Immature natural killer cell (primary cell): Measurements from ENCODE around the gene WASHC4. TPM values are rescaled to one million over a fixed set of nuclear protein-coding genes. Genes with fewer than 3 reads are reported as not detected.
"Not testable (repeated sequence)": the region's sequence is repeated elsewhere in the genome, so short reads cannot be mapped to it uniquely, and the experiment has no call there.

Experiments
- DNase-seq, 3 donors: peaks; one replicate each; pipeline ENCODE4 v3.0.0; 2022; ENCODE audit warnings: mixed read lengths in 1 of 3
- H3K27ac Mint-ChIP-seq, 6 donors: one replicate each; pipeline ENCODE4 v1.8.0; 2020; ENCODE audit warnings: mixed read lengths in 6 of 6, mild to moderate bottlenecking in 5 of 6, inconsistent platforms in 4 of 6, moderate library complexity in 3 of 6
- H3K27me3 Mint-ChIP-seq, 3 donors: one replicate each; pipeline ENCODE4 v1.8.0; 2020 to 2021; ENCODE audit warnings: low read depth in 3 of 3, mild to moderate bottlenecking in 3 of 3, mixed read lengths in 3 of 3, moderate library complexity in 3 of 3, inconsistent platforms in 1 of 3
- H3K36me3 Mint-ChIP-seq, 3 donors: one replicate each; pipeline ENCODE4 v1.8.0; 2020; ENCODE audit warnings: mixed read lengths in 3 of 3, inconsistent platforms in 2 of 3, mild to moderate bottlenecking in 2 of 3
- H3K4me1 Mint-ChIP-seq, 2 donors: one replicate each; pipeline ENCODE4 v1.8.0; 2020; ENCODE audit warnings: inconsistent platforms in 2 of 2, mild to moderate bottlenecking in 2 of 2, mixed read lengths in 2 of 2, moderate library complexity in 1 of 2
- H3K4me3 Mint-ChIP-seq, 5 donors: one replicate each; pipeline ENCODE4 v1.8.0; 2020; ENCODE audit warnings: mild to moderate bottlenecking in 5 of 5, mixed read lengths in 5 of 5, inconsistent platforms in 3 of 5, moderate library complexity in 3 of 5
- H3K9me3 Mint-ChIP-seq, 6 donors: one replicate each; pipeline ENCODE4 v1.8.0; 2020; ENCODE audit warnings: mild to moderate bottlenecking in 6 of 6, mixed read lengths in 6 of 6, inconsistent platforms in 4 of 6, moderate library complexity in 3 of 6
- polyA plus RNA-seq, 3 donors: library from polyadenylated mRNA; unstranded; fragments of 300-500 nt; fragmentation: Illumina TruSeq; gene quantifications; one replicate each; pipeline ENCODE4 v1.2.3, GENCODE V29; 2021

The WASHC4 gene
- polyA plus RNA-seq, 3 donors from 2014 or later = 19.0 to 35.3 (median 28.3) TPM

GRCh38 chr12:105083551-105084105 lies 23.9 kb upstream of the WASHC4 start:
- H3K27ac Mint-ChIP-seq = no peak overlapping the region

GRCh38 chr12:105084251-105085250 lies 23.0 kb upstream of the WASHC4 start, which contains the start of gene ALDH1L2:
Gene ALDH1L2, minus strand, starts transcription at chr12:105084458. Its CDS starts 22 bp downstream, at chr12:105084436.
- peaks cover 6 to 20% (median 16%) of the 10 kb centered on the region in 3 donors for H3K27me3 Mint-ChIP-seq
- H3K4me1 Mint-ChIP-seq = peaks cover 10 to 12% of the 10 kb centered on the region in 2 donors
- no peak within 1 kb of the TSS for H3K27ac Mint-ChIP-seq
- DNase-seq = peak; percentile 29 to 39 (median 34)
- H3K36me3 Mint-ChIP-seq = no peaks in the 10 kb centered on the region
- peak within 1 kb of the TSS; percentile 60 to 80 (median 71) for H3K4me3 Mint-ChIP-seq
- H3K9me3 Mint-ChIP-seq = no peaks in the 10 kb centered on the region

More at GRCh38 chr12:105083551-105084105, 23.9 kb upstream of the WASHC4 start:
- H3K4me1 Mint-ChIP-seq = peaks cover 10 to 12% of the 10 kb centered on the region in 2 donors
- peaks cover 6 to 23% (median 16%) of the 10 kb centered on the region in 3 donors for H3K27me3 Mint-ChIP-seq
- H3K4me3 Mint-ChIP-seq = peak overlapping the region; percentile 60 to 80 (median 71)
- H3K36me3 Mint-ChIP-seq = no peaks in the 10 kb centered on the region
- DNase-seq = no peak
- no peaks in the 10 kb centered on the region for H3K9me3 Mint-ChIP-seq

- H3K4me1 Mint-ChIP-seq = peaks cover 10 to 12% of the 10 kb centered on the region in 2 donors
- H3K27ac Mint-ChIP-seq = no peak overlapping the region
- H3K4me3 Mint-ChIP-seq = peak overlapping the region; percentile 26 to 71 (median 53)
- DNase-seq = no peak
- H3K27me3 Mint-ChIP-seq = peaks cover 6 to 22% (median 17%) of the 10 kb centered on the region in 3 donors
- no peaks in the 10 kb centered on the region for H3K9me3 Mint-ChIP-seq
- no peaks in the 10 kb centered on the region for H3K36me3 Mint-ChIP-seq
Measured at GRCh38 chr12:105085501-105085900, 22.0 kb upstream of the WASHC4 start.

- H3K4me1 Mint-ChIP-seq = peaks cover 4 to 5% of the 10 kb centered on the region in 2 donors
- H3K36me3 Mint-ChIP-seq = no peaks in the 10 kb centered on the region
- H3K4me3 Mint-ChIP-seq = no peak overlapping the region
- no peak for DNase-seq
- H3K27me3 Mint-ChIP-seq = peaks cover 0 to 9% (median 8%) of the 10 kb centered on the region in 3 donors
- peaks cover 3 to 9% (median 4%) of the 10 kb centered on the region in 6 donors for H3K9me3 Mint-ChIP-seq
- H3K27ac Mint-ChIP-seq = no peak overlapping the region
Measured at GRCh38 chr12:105089817-105090216, 17.7 kb upstream of the WASHC4 start.

- H3K4me1 Mint-ChIP-seq = peaks cover 3 to 4% of the 10 kb centered on the region in 2 donors
- H3K36me3 Mint-ChIP-seq = no peaks in the 10 kb centered on the region
- H3K27me3 Mint-ChIP-seq = peaks cover 0 to 11% (median 9%) of the 10 kb centered on the region in 3 donors
- peaks cover 7 to 14% (median 8%) of the 10 kb centered on the region in 6 donors for H3K9me3 Mint-ChIP-seq
- no peak overlapping the region for H3K27ac Mint-ChIP-seq
- H3K4me3 Mint-ChIP-seq = no peak overlapping the region
- DNase-seq = no peak
Measured at GRCh38 chr12:105090361-105090760, 17.2 kb upstream of the WASHC4 start.

GRCh38 chr12:105091476-105092206 lies 15.9 kb upstream of the WASHC4 start:
- H3K9me3 Mint-ChIP-seq = peaks cover 12 to 24% (median 20%) of the 10 kb centered on the region in 6 donors
- no peak for DNase-seq
- H3K36me3 Mint-ChIP-seq = peaks cover 0 to 5% (median 0%) of the 10 kb centered on the region in 3 donors
- no peak overlapping the region for H3K27ac Mint-ChIP-seq
- H3K4me3 Mint-ChIP-seq = no peak overlapping the region
- peaks cover 0 to 12% (median 7%) of the 10 kb centered on the region in 3 donors for H3K27me3 Mint-ChIP-seq
- H3K4me1 Mint-ChIP-seq = no peaks in the 10 kb centered on the region

- DNase-seq = no peak
- H3K4me3 Mint-ChIP-seq = no peak overlapping the region
- H3K4me1 Mint-ChIP-seq = no peaks in the 10 kb centered on the region
- H3K9me3 Mint-ChIP-seq = peaks cover 12 to 26% (median 22%) of the 10 kb centered on the region in 6 donors
- peaks cover 0 to 5% (median 0%) of the 10 kb centered on the region in 3 donors for H3K36me3 Mint-ChIP-seq
- no peak overlapping the region for H3K27ac Mint-ChIP-seq
- H3K27me3 Mint-ChIP-seq = peaks cover 0 to 13% (median 7%) of the 10 kb centered on the region in 3 donors
Measured at GRCh38 chr12:105092336-105092735, 15.2 kb upstream of the WASHC4 start.

- peaks cover 12 to 28% (median 22%) of the 10 kb centered on the region in 6 donors for H3K9me3 Mint-ChIP-seq
- H3K4me1 Mint-ChIP-seq = not testable (repeated sequence)
Measured at GRCh38 chr12:105095338-105095737, 12.2 kb upstream of the WASHC4 start.

GRCh38 chr12:105099356-105099755 lies 8.2 kb upstream of the WASHC4 start:
- no peak overlapping the region for H3K27ac Mint-ChIP-seq
- H3K4me3 Mint-ChIP-seq = no peak overlapping the region
- no peak for DNase-seq
- H3K4me1 Mint-ChIP-seq = no peaks in the 10 kb centered on the region
- H3K9me3 Mint-ChIP-seq = peaks cover 7 to 26% (median 22%) of the 10 kb centered on the region in 6 donors
- H3K36me3 Mint-ChIP-seq = peaks cover 0 to 5% (median 4%) of the 10 kb centered on the region in 3 donors
- H3K27me3 Mint-ChIP-seq = peaks cover 2 to 17% (median 7%) of the 10 kb centered on the region in 3 donors

More at GRCh38 chr12:105095338-105095737, 12.2 kb upstream of the WASHC4 start:
- H3K27ac Mint-ChIP-seq, H3K36me3 Mint-ChIP-seq, DNase-seq, H3K4me3 Mint-ChIP-seq: not testable (repeated sequence)
- peaks cover 1 to 17% (median 12%) of the 10 kb centered on the region in 3 donors for H3K27me3 Mint-ChIP-seq

- no peaks in the 10 kb centered on the region for H3K4me1 Mint-ChIP-seq
- H3K27ac Mint-ChIP-seq = no peak overlapping the region
- DNase-seq = no peak
- peaks cover 3 to 16% (median 13%) of the 10 kb centered on the region in 6 donors for H3K9me3 Mint-ChIP-seq
- no peak overlapping the region for H3K4me3 Mint-ChIP-seq
- peaks cover 0 to 5% (median 4%) of the 10 kb centered on the region in 3 donors for H3K36me3 Mint-ChIP-seq
- H3K27me3 Mint-ChIP-seq = peaks cover 2 to 24% (median 9%) of the 10 kb centered on the region in 3 donors
Measured at GRCh38 chr12:105100207-105100985, 7.1 kb upstream of the WASHC4 start.

- no peak for DNase-seq
- no peak overlapping the region for H3K4me3 Mint-ChIP-seq
- H3K9me3 Mint-ChIP-seq = peaks cover 0 to 10% (median 8%) of the 10 kb centered on the region in 6 donors
- H3K4me1 Mint-ChIP-seq = no peaks in the 10 kb centered on the region
- peaks cover 2 to 24% (median 9%) of the 10 kb centered on the region in 3 donors for H3K27me3 Mint-ChIP-seq
- H3K36me3 Mint-ChIP-seq = peaks cover 0 to 5% (median 4%) of the 10 kb centered on the region in 3 donors
- no peak overlapping the region for H3K27ac Mint-ChIP-seq
Measured at GRCh38 chr12:105100998-105101397, 6.5 kb upstream of the WASHC4 start.

GRCh38 chr12:105102673-105103072 lies 4.9 kb upstream of the WASHC4 start:
- Mint-ChIP-seq H3K4me3 (no peak overlapping the region), H3K27ac (no peak overlapping the region), H3K9me3 (peaks cover 0 to 2% (median 0%) of the 10 kb centered on the region in 6 donors)

More at GRCh38 chr12:105102673-105103072, 4.9 kb upstream of the WASHC4 start:
- DNase-seq = no peak
- Mint-ChIP-seq H3K4me1 (peaks cover 7 to 8% of the 10 kb centered on the region in 2 donors), H3K36me3 (peaks cover 0 to 4% (median 0%) of the 10 kb centered on the region in 3 donors), H3K27me3 (peaks cover 4 to 24% (median 18%) of the 10 kb centered on the region in 3 donors)
